Measurements from ENCODE around the gene FCGBP. TPM values are rescaled to one million over a fixed set of nuclear protein-coding genes. Genes with fewer than 3 reads are reported as not detected.

The FCGBP gene
- total RNA-seq, 5 donors from 2014 or later (not counting 1 experiment from before 2014, with no cell fraction given): 12.6 to 88.0 (median 43.3) TPM

DNA sequence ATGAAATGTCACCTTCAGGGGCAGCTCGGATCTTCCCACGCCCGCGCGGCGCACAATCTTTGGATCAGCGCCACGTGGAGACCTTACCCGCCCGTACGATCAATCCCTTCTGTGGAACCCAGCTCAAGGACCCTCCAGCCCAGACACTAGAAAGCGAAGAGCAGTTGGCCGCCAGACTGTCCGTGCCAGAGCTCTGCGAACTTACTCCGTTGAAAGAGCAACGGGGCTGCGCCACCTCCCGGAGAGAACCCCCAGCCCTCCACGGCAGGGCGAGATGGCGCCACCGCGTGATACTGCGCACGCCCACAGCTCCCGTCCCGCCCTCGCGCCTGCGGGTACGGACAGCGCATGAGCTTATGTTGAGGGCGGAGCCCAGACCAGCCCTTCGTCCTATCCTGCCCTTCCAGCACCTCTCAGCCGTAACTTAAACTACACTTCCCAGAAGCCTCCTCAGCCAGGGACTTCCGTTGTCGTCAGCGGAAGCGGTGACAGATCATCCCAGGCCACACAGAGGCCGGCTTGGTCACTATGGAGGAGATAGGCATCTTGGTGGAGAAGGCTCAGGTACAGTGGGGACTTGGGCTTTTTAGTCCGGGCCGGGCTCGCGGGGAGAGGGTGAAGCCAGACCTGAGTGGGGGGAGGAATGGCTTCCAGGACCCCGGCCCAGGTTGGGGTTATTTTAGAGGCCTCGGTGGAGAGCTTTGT lies 36.4 kb upstream of the FCGBP start, which contains the start of gene PSMC4:
PSMC4 (plus strand) TSS at position 491 of the 705 bp plus-strand sequence; CDS start at position 529, 38 bp downstream.
- Mint-ChIP-seq H3K9me3 (no peaks in the 10 kb centered on the region), H3K4me1 (peaks cover 53 to 62% (median 59%) of the 10 kb centered on the region in 3 donors), H3K27me3 (no peaks in the 10 kb centered on the region), H3K4me3 (peak within 1 kb of the TSS; percentile 98 to 100 (median 98)), H3K36me3 (peaks cover 24% of the 10 kb centered on the region), H3K27ac (peak within 1 kb of the TSS; percentile 95 to 98)
- Histone ChIP-seq H3K27ac (ENCODE audit: low read length) (peak within 1 kb of the TSS; percentile 90), H3K9me3 (no peaks in the 10 kb centered on the region), H3K4me1 (ENCODE audit: control insufficient read depth in 1 of 2, extremely low read depth in 1 of 2, insufficient read depth in 2 of 2, low read length in 2 of 2) (peaks cover 11 to 50% of the 10 kb centered on the region in 2 experiments), H3K27me3 (replicated peaks in 1 of 2; ENCODE audit: control insufficient read depth in 2 of 2, extremely low read depth in 1 of 2, insufficient read depth in 2 of 2, low read length in 1 of 2) (no peaks in the 10 kb centered on the region), H3K36me3 (ENCODE audit: control insufficient read depth in 2 of 2, extremely low read depth in 1 of 2, insufficient read depth in 1 of 2, low read length in 1 of 2) (peaks cover 15 to 38% of the 10 kb centered on the region in 2 donors), H3K4me3 (ENCODE audit: control insufficient read depth in 1 of 2, extremely low read depth in 1 of 2, low read length in 1 of 2) (peak within 1 kb of the TSS; percentile 84 to 99)
- under 1% methylated on average over 46 of the region's 47 CpGs for WGBS (ENCODE audit: insufficient coverage)
- ChIA-PET POLR2A (interaction anchor here (0.5 to 2.0 kb wide), 12 partner anchors 8 to 137 kb away, joined by 3 to 13 read pairs (median 4); partner anchors contain the start of genes DYRK1B (in 1 of the 2), FBL (in 1 of the 2) and ZNF780A (in 1 of the 2)), CTCF (interaction anchor here (0.6 to 3.7 kb wide), 38 partner anchors 9 to 1975 kb away, joined by 3 to 61 read pairs (median 6); partner anchors contain the start of genes DYRK1B (in 1 of the 2), FBL (in 1 of the 2), RPS16 (in 1 of the 2) and ZNF546 (in 1 of the 2))
- peak; percentile 96 to 99 (median 98) for DNase-seq
- ATAC-seq (replicated peaks in 1 of 4): peak; percentile 95 to 98 (median 96)

GRCh38 chr19:39970425-39970674 lies 35.9 kb upstream of the FCGBP start:
- H3K36me3 ChIP-seq (ENCODE audit: control insufficient read depth in 2 of 2, extremely low read depth in 1 of 2, insufficient read depth in 1 of 2, low read length in 1 of 2): peaks cover 15 to 34% of the 10 kb centered on the region in 2 donors
- H3K9me3 ChIP-seq: no peaks in the 10 kb centered on the region
- peak overlapping the region; percentile 90 for H3K27ac ChIP-seq (ENCODE audit: low read length)
- peak in 1 of 35 experiments; percentile 12 for DNase-seq
- Mint-ChIP-seq H3K4me3 (peak overlapping the region; percentile 98 to 100 (median 98)), H3K4me1 (peaks cover 53 to 62% (median 59%) of the 10 kb centered on the region in 3 donors), H3K36me3 (peaks cover 19% of the 10 kb centered on the region), H3K27ac (peak overlapping the region; percentile 95 to 98), H3K27me3 (no peaks in the 10 kb centered on the region), H3K9me3 (no peaks in the 10 kb centered on the region)
- H3K27me3 ChIP-seq (replicated peaks in 1 of 2; ENCODE audit: control insufficient read depth in 2 of 2, extremely low read depth in 1 of 2, insufficient read depth in 2 of 2, low read length in 1 of 2): no peaks in the 10 kb centered on the region
- peak overlapping the region; percentile 77 to 84 for H3K4me3 ChIP-seq (ENCODE audit: control insufficient read depth in 1 of 2, extremely low read depth in 1 of 2, low read length in 1 of 2)
- 7% methylated on average over 11 of the region's 11 CpGs for WGBS (ENCODE audit: insufficient coverage)
- H3K4me1 ChIP-seq (ENCODE audit: control insufficient read depth in 1 of 2, extremely low read depth in 1 of 2, insufficient read depth in 2 of 2, low read length in 2 of 2): peaks cover 11 to 50% of the 10 kb centered on the region in 2 experiments
- CTCF ChIA-PET: interaction anchor here (0.6 to 3.7 kb wide), 34 partner anchors 9 to 633 kb away, joined by 3 to 61 read pairs (median 6); partner anchors contain the start of genes DYRK1B (in 1 of the 2), FBL (in 1 of the 2), RPS16 (in 1 of the 2) and ZNF546 (in 1 of the 2)
- peak; percentile 21 to 40 (median 28) for ATAC-seq (replicated peaks in 1 of 4)
- POLR2A ChIA-PET: interaction anchor here (0.5 to 2.0 kb wide), 12 partner anchors 8 to 137 kb away, joined by 3 to 13 read pairs (median 4); partner anchors contain the start of genes DYRK1B (in 1 of the 2), FBL (in 1 of the 2) and ZNF780A (in 1 of the 2)

GRCh38 chr19:39969681-39970424 lies 35.4 kb upstream of the FCGBP start:
- peak overlapping the region; percentile 77 to 84 for H3K4me3 ChIP-seq (ENCODE audit: control insufficient read depth in 1 of 2, extremely low read depth in 1 of 2, low read length in 1 of 2)
- POLR2A ChIA-PET: interaction anchor here (0.5 to 2.0 kb wide), 12 partner anchors 9 to 315 kb away, joined by 3 to 13 read pairs (median 4); partner anchors contain the start of genes DYRK1B (in 1 of the 2) and FBL (in 1 of the 2)
- WGBS (ENCODE audit: insufficient coverage): 39% methylated on average over 2 of the region's 13 CpGs
- ATAC-seq (replicated peaks in 1 of 4) (no peak), DNase-seq (peak in 3 of 35 experiments; percentile 15 to 33 (median 20))
- Mint-ChIP-seq H3K27me3 (no peaks in the 10 kb centered on the region), H3K36me3 (peaks cover 16% of the 10 kb centered on the region), H3K27ac (peak overlapping the region; percentile 95 to 98), H3K4me1 (peaks cover 53 to 61% (median 59%) of the 10 kb centered on the region in 3 donors), H3K9me3 (no peaks in the 10 kb centered on the region), H3K4me3 (peak overlapping the region; percentile 98 to 100 (median 98))
- no peaks in the 10 kb centered on the region for H3K9me3 ChIP-seq
- H3K36me3 ChIP-seq (ENCODE audit: control insufficient read depth in 2 of 2, extremely low read depth in 1 of 2, insufficient read depth in 1 of 2, low read length in 1 of 2): peaks cover 15 to 29% of the 10 kb centered on the region in 2 donors
- CTCF ChIA-PET: interaction anchor here (0.6 to 3.7 kb wide), 31 partner anchors 9 to 1165 kb away, joined by 3 to 61 read pairs (median 7); partner anchors contain the start of genes DYRK1B (in 1 of the 2), FBL (in 1 of the 2), ZNF546 (in 1 of the 2) and ZNF780A (in 1 of the 2)
- peaks cover 11 to 50% of the 10 kb centered on the region in 2 experiments for H3K4me1 ChIP-seq (ENCODE audit: control insufficient read depth in 1 of 2, extremely low read depth in 1 of 2, insufficient read depth in 2 of 2, low read length in 2 of 2)
- H3K27ac ChIP-seq (ENCODE audit: low read length): peak overlapping the region; percentile 90
- no peaks in the 10 kb centered on the region for H3K27me3 ChIP-seq (replicated peaks in 1 of 2; ENCODE audit: control insufficient read depth in 2 of 2, extremely low read depth in 1 of 2, insufficient read depth in 2 of 2, low read length in 1 of 2)

- WGBS (ENCODE audit: insufficient coverage): no CpG with 5 or more reads among the region's 6 CpGs
- Mint-ChIP-seq H3K36me3 (peaks cover 12% of the 10 kb centered on the region), H3K9me3 (no peaks in the 10 kb centered on the region), H3K27ac (peak overlapping the region; percentile 95 to 98), H3K4me3 (peak overlapping the region; percentile 98 to 100 (median 98)), H3K4me1 (peaks cover 53 to 59% (median 59%) of the 10 kb centered on the region in 3 donors), H3K27me3 (no peaks in the 10 kb centered on the region)
- ChIA-PET CTCF (interaction anchor here in 1 of 2 donors (0.8 to 3.7 kb wide), 7 partner anchors 16 to 1166 kb away, joined by 6 to 61 read pairs (median 13); partner anchors contain the start of gene DYRK1B), POLR2A (interaction anchor here in 1 of 2 donors (0.6 to 2.0 kb wide), 2 partner anchors 27 to 315 kb away, joined by 3 to 11 read pairs; no protein-coding TSS in a partner anchor)
- Histone ChIP-seq H3K4me3 (ENCODE audit: control insufficient read depth in 1 of 2, extremely low read depth in 1 of 2, low read length in 1 of 2) (no peak overlapping the region), H3K27ac (ENCODE audit: low read length) (peak overlapping the region; percentile 90), H3K9me3 (no peaks in the 10 kb centered on the region), H3K27me3 (replicated peaks in 1 of 2; ENCODE audit: control insufficient read depth in 2 of 2, extremely low read depth in 1 of 2, insufficient read depth in 2 of 2, low read length in 1 of 2) (no peaks in the 10 kb centered on the region), H3K4me1 (ENCODE audit: control insufficient read depth in 1 of 2, extremely low read depth in 1 of 2, insufficient read depth in 2 of 2, low read length in 2 of 2) (peaks cover 11 to 50% of the 10 kb centered on the region in 2 experiments), H3K36me3 (ENCODE audit: control insufficient read depth in 2 of 2, extremely low read depth in 1 of 2, insufficient read depth in 1 of 2, low read length in 1 of 2) (peaks cover 9 to 24% of the 10 kb centered on the region in 2 donors)
- DNase-seq (no peak), ATAC-seq (replicated peaks in 1 of 4) (no peak)
These were observed 34.8 kb upstream of the FCGBP start for GRCh38 chr19:39969266-39969665.

DNA sequence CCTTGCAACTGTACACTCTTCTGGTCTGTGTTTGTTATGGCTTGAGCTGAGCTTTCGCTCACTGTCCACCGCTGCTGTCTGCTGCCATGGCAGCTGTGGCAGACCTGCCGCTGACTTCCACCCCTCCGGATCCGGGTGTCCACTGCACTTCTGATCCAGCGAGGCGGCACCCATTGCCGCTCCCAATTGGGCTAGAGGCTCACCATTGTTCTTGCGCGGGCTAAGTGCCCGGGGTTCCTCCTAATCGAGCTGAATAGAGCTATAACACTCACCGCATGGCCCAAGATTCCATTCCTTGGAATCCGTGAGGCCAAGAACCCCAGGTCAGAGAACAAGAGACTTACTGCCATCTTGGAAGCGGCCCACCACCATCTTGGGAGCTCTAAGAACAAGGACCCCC lies 34.4 kb upstream of the FCGBP start:
- no peak overlapping the region for H3K4me3 ChIP-seq (ENCODE audit: control insufficient read depth in 1 of 2, extremely low read depth in 1 of 2, low read length in 1 of 2)
- Mint-ChIP-seq H3K9me3 (no peaks in the 10 kb centered on the region), H3K27me3 (no peaks in the 10 kb centered on the region), H3K27ac (peak overlapping the region; percentile 95 to 98), H3K4me1 (peaks cover 49 to 61% (median 61%) of the 10 kb centered on the region in 3 donors), H3K36me3 (peaks cover 9% of the 10 kb centered on the region), H3K4me3 (peak overlapping the region; percentile 98 to 100 (median 98))
- no peaks in the 10 kb centered on the region for H3K9me3 ChIP-seq
- peaks cover 11 to 45% of the 10 kb centered on the region in 2 experiments for H3K4me1 ChIP-seq (ENCODE audit: control insufficient read depth in 1 of 2, extremely low read depth in 1 of 2, insufficient read depth in 2 of 2, low read length in 2 of 2)
- H3K27ac ChIP-seq (ENCODE audit: low read length): peak overlapping the region; percentile 90
- no peaks in the 10 kb centered on the region for H3K27me3 ChIP-seq (replicated peaks in 1 of 2; ENCODE audit: control insufficient read depth in 2 of 2, extremely low read depth in 1 of 2, insufficient read depth in 2 of 2, low read length in 1 of 2)
- peaks cover 7 to 19% of the 10 kb centered on the region in 2 donors for H3K36me3 ChIP-seq (ENCODE audit: control insufficient read depth in 2 of 2, extremely low read depth in 1 of 2, insufficient read depth in 1 of 2, low read length in 1 of 2)
- over 99% methylated on average over 12 of the region's 15 CpGs for WGBS (ENCODE audit: insufficient coverage)
- POLR2A ChIA-PET: no interaction called here
- ATAC-seq (replicated peaks in 1 of 4): no peak
- CTCF ChIA-PET: interaction anchor here in 1 of 2 donors (2.6 to 3.7 kb wide), 3 partner anchors 24 to 61 kb away, joined by 10 to 61 read pairs (median 13); no protein-coding TSS in a partner anchor
- no peak for DNase-seq

Data from T-cell (primary cell).